Measurements from ENCODE around the gene C20orf141.

The C20orf141 gene

DNA sequence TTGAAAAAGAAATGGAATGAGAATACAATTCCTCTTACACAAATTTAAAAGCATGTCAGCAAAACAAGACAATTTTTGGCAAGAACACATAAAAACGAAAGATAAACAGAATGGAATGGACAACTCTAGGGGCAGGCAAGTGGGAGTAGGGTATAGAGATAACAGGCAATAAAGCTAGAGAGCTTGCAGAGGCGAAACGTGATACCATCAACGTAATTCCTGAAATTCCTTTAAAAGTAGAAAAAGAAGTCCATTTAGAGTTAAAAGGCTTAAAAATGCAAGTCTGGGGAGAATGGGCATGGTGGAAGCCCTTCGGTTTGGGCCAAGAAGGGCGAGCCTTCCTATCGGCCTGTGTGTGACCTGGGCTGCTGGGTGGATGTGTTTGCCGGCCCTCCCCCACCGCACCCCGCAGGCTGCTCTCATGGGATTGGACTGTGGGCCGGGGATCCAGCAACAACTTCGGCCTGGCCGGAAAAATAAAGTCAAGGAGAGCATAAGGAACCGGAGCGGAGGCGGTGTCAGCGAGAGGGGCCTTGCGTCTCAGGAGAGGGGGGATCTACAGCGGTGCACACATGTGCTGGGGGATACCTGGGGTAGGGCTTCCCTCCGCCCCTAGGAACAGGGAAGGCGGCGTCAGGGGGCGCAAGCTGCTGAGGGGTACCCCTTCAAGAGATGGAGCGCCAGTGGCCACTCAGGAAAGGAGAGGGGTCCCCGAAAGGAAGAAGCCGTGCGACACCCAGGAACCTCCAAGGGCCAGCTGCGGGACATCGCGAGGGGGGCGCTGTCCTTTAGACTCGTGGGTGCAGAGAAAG lies 5.5 kb downstream of the C20orf141 start:
- Histone ChIP-seq H3K79me2 (ENCODE audit: control insufficient read depth, insufficient read depth, low read length) (no peaks in the 10 kb centered on the region), H2BK5ac (ENCODE audit: low read length) (no peak overlapping the region), H3K36me3 (ENCODE audit: control insufficient read depth, insufficient read depth, low read length) (no peaks in the 10 kb centered on the region), H3K4me1 (ENCODE audit: control insufficient read depth, low read depth, low read length) (no peaks in the 10 kb centered on the region), H3K4me2 (ENCODE audit: low read length) (peak overlapping the region; percentile 2), H3K27ac (ENCODE audit: low read depth, low read length) (no peak overlapping the region), H3K23ac (ENCODE audit: low read length) (no peak overlapping the region), H3K4me3 (ENCODE audit: low read length) (no peak overlapping the region), H2AK5ac (ENCODE audit: low read length) (no peak overlapping the region), H3K27me3 (ENCODE audit: insufficient read depth, low read length, poor library complexity) (peaks cover 15% of the 10 kb centered on the region), H4K5ac (ENCODE audit: low read length) (no peak overlapping the region), H3K18ac (ENCODE audit: low read length) (no peak overlapping the region), H3K9ac (ENCODE audit: low read length) (no peak overlapping the region), H2BK120ac (ENCODE audit: low read depth, low read length) (no peak overlapping the region), H3K56ac (ENCODE audit: low read length) (no peak overlapping the region), H4K8ac (ENCODE audit: low read depth, low read length) (no peak overlapping the region), H2BK15ac (replicated peaks; ENCODE audit: low read depth) (no peak overlapping the region), H3K79me1 (ENCODE audit: low read length) (no peaks in the 10 kb centered on the region), H3K4ac (ENCODE audit: low read depth, low read length) (no peak overlapping the region)
- WGBS (ENCODE audit: extremely low coverage, insufficient coverage, low lambda C conversion rate): no CpG with 5 or more reads among the region's 32 CpGs
- peak; percentile 59 for DNase-seq

DNA sequence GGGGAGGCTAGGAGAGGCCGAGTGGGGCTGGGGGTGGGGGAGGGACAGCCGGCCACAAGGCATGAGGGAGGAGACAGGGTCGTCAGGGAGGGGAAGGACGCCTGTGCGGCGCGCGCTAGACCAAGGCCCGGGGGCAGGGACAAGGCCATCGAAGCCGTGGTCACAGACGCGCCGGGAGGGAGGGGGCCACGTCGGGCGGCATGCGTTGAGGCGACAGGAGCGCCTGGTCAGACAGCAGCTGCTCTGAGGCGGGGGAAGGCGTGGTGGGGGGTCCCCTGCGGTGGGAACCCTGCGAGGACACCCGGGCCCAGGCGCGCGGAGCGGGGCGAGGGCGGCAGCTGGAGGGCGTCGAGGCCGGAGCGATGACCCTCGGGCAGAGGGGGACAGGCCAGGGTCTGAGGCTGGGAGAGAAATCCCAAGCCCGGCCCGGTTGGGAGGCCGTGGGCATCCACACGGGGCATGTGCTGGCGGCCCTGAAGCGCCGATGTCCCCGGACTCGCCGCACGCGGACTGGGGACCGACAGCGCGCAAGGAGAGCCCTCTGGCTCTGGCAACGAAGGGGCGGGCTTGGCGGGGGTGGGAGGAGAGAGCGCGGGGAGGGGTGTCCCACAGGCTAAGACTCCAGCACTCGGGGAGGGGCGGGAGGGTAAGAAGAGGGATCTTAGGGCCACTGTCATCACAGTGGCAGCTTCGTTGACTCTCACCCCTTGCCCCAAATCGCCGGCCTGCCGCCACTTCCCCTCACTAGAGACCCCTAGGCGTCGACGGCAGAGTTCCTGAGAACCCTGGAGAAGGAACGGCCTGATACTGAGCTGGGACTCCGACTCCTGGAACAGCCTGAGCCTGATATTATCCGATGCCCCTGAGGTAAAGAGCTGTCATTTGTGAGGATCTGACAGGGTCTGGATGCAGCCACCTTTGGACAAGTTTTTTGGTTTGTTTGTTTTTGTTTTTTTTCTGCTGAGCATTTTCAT lies 6.4 kb downstream of the C20orf141 start:
- Histone ChIP-seq H3K23ac (ENCODE audit: low read length) (no peak overlapping the region), H2BK15ac (replicated peaks; ENCODE audit: low read depth) (no peak overlapping the region), H3K4me2 (ENCODE audit: low read length) (no peak overlapping the region), H3K79me1 (ENCODE audit: low read length) (no peaks in the 10 kb centered on the region), H3K18ac (ENCODE audit: low read length) (no peak overlapping the region), H4K8ac (ENCODE audit: low read depth, low read length) (no peak overlapping the region), H2BK120ac (ENCODE audit: low read depth, low read length) (no peak overlapping the region), H3K36me3 (ENCODE audit: control insufficient read depth, insufficient read depth, low read length) (no peaks in the 10 kb centered on the region), H3K56ac (ENCODE audit: low read length) (no peak overlapping the region), H3K9ac (ENCODE audit: low read length) (no peak overlapping the region), H3K4me1 (ENCODE audit: control insufficient read depth, low read depth, low read length) (no peaks in the 10 kb centered on the region), H3K79me2 (ENCODE audit: control insufficient read depth, insufficient read depth, low read length) (no peaks in the 10 kb centered on the region), H2AK5ac (ENCODE audit: low read length) (no peak overlapping the region), H2BK5ac (ENCODE audit: low read length) (no peak overlapping the region), H3K4ac (ENCODE audit: low read depth, low read length) (no peak overlapping the region), H3K27ac (ENCODE audit: low read depth, low read length) (no peak overlapping the region), H3K4me3 (ENCODE audit: low read length) (no peak overlapping the region), H4K5ac (ENCODE audit: low read length) (no peak overlapping the region), H3K27me3 (ENCODE audit: insufficient read depth, low read length, poor library complexity) (peaks cover 15% of the 10 kb centered on the region)
- WGBS (ENCODE audit: extremely low coverage, insufficient coverage, low lambda C conversion rate): no CpG with 5 or more reads among the region's 68 CpGs
- DNase-seq: peak; percentile 39

DNA sequence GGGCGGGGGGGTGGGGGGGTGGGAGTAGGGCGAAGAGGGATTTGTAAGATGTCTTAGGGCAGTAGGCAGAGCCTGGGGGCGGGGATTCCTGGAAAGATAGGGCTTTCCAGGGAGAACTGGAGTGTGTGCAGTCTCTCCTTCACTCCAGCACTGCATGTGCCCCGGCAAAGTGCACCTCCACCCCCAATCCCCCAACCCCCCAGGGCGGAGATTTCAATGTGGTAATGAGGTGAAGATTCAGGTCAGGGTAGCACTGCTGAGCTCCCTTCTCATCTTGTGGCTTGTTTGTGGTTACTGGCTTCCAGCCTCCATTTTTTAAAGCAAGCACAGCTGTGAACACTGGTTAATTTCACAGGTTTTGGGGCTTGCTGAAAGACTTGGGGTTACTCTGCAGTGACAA lies 7.3 kb downstream of the C20orf141 start:
- no peak overlapping the region for H3K4ac ChIP-seq (ENCODE audit: low read depth, low read length)
- no peaks in the 10 kb centered on the region for H3K36me3 ChIP-seq (ENCODE audit: control insufficient read depth, insufficient read depth, low read length)
- H3K27me3 ChIP-seq (ENCODE audit: insufficient read depth, low read length, poor library complexity): peaks cover 15% of the 10 kb centered on the region

DNA sequence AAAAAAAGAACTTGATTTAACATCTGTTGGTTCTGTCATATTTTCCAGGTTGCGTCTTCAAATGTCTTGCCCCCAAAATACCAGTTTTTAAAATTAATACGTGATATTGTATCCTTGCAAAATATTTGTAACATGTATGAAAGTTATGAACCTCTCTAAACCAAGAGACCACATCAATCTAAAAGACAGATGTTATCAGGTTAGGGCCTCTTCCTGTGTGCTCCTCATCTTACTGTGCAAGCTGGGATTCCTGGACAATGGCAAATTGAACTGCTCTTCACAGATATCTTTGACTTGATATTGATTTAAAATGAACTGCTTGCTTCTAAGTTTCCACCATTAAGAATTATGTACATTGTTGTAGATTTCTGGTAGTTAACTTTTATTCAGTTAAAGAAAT lies 11.0 kb downstream of the C20orf141 start:
- H3K4me1 ChIP-seq (ENCODE audit: control insufficient read depth, low read depth, low read length): no peaks in the 10 kb centered on the region
- H3K27ac ChIP-seq (ENCODE audit: low read depth, low read length): no peak overlapping the region
- H3K4me2 ChIP-seq (ENCODE audit: low read length): no peak overlapping the region
- H3K4me3 ChIP-seq (ENCODE audit: low read length): no peak overlapping the region
- H3K79me1 ChIP-seq (ENCODE audit: low read length): no peaks in the 10 kb centered on the region
- no peak overlapping the region for H3K23ac ChIP-seq (ENCODE audit: low read length)
- H3K4ac ChIP-seq (ENCODE audit: low read depth, low read length): no peak overlapping the region
- no CpG with 5 or more reads among the region's 2 CpGs for WGBS (ENCODE audit: extremely low coverage, insufficient coverage, low lambda C conversion rate)
- H4K5ac ChIP-seq (ENCODE audit: low read length): no peak overlapping the region
- H3K79me2 ChIP-seq (ENCODE audit: control insufficient read depth, insufficient read depth, low read length): no peaks in the 10 kb centered on the region
- no peak overlapping the region for H2AK5ac ChIP-seq (ENCODE audit: low read length)
- no peak for DNase-seq
- H2BK15ac ChIP-seq (replicated peaks; ENCODE audit: low read depth): no peak overlapping the region
- H2BK5ac ChIP-seq (ENCODE audit: low read length): no peak overlapping the region
- H3K27me3 ChIP-seq (ENCODE audit: insufficient read depth, low read length, poor library complexity): peaks cover 10% of the 10 kb centered on the region
- H2BK120ac ChIP-seq (ENCODE audit: low read depth, low read length): no peak overlapping the region
- H3K56ac ChIP-seq (ENCODE audit: low read length): no peak overlapping the region
- H4K8ac ChIP-seq (ENCODE audit: low read depth, low read length): no peak overlapping the region
- no peak overlapping the region for H3K18ac ChIP-seq (ENCODE audit: low read length)
- no peak overlapping the region for H3K9ac ChIP-seq (ENCODE audit: low read length)
- no peaks in the 10 kb centered on the region for H3K36me3 ChIP-seq (ENCODE audit: control insufficient read depth, insufficient read depth, low read length)

More for the DNA sequence above, 7.3 kb downstream of the C20orf141 start:
- Histone ChIP-seq H2AK5ac (ENCODE audit: low read length) (no peak overlapping the region), H3K4me2 (ENCODE audit: low read length) (no peak overlapping the region), H3K4me3 (ENCODE audit: low read length) (no peak overlapping the region), H2BK120ac (ENCODE audit: low read depth, low read length) (no peak overlapping the region), H3K9ac (ENCODE audit: low read length) (no peak overlapping the region), H4K5ac (ENCODE audit: low read length) (no peak overlapping the region), H2BK5ac (ENCODE audit: low read length) (no peak overlapping the region), H2BK15ac (replicated peaks; ENCODE audit: low read depth) (no peak overlapping the region), H3K23ac (ENCODE audit: low read length) (no peak overlapping the region), H4K8ac (ENCODE audit: low read depth, low read length) (no peak overlapping the region), H3K27ac (ENCODE audit: low read depth, low read length) (no peak overlapping the region), H3K56ac (ENCODE audit: low read length) (no peak overlapping the region), H3K79me2 (ENCODE audit: control insufficient read depth, insufficient read depth, low read length) (no peaks in the 10 kb centered on the region), H3K4me1 (ENCODE audit: control insufficient read depth, low read depth, low read length) (no peaks in the 10 kb centered on the region), H3K79me1 (ENCODE audit: low read length) (no peaks in the 10 kb centered on the region), H3K18ac (ENCODE audit: low read length) (no peak overlapping the region)
- DNase-seq: no peak
- WGBS (ENCODE audit: extremely low coverage, insufficient coverage, low lambda C conversion rate): no CpG with 5 or more reads among the region's 5 CpGs

DNA sequence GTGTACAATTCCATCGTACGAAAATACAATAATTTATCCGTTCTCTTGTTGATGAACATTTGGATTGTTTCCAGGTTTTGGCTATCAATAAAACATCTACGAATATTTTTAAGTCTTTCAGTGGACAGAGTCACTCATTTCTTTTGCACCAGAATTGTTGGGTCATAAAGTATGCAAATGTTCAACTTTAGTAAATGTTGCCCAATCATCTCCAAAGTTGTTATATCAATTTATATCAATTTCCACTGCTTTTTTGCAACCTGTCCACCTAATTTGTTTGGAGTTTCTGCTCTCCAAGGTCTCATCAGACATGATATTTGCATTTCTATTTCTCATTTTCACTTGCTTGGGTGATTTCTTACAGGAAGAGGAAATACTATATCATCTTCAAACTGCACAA lies 11.9 kb downstream of the C20orf141 start:
- Histone ChIP-seq H4K8ac (ENCODE audit: low read depth, low read length) (no peak overlapping the region), H3K4me2 (ENCODE audit: low read length) (no peak overlapping the region), H3K27ac (ENCODE audit: low read depth, low read length) (no peak overlapping the region), H3K4me1 (ENCODE audit: control insufficient read depth, low read depth, low read length) (no peaks in the 10 kb centered on the region), H2BK120ac (ENCODE audit: low read depth, low read length) (no peak overlapping the region), H3K79me2 (ENCODE audit: control insufficient read depth, insufficient read depth, low read length) (no peaks in the 10 kb centered on the region), H3K27me3 (ENCODE audit: insufficient read depth, low read length, poor library complexity) (peaks cover 5% of the 10 kb centered on the region), H3K23ac (ENCODE audit: low read length) (no peak overlapping the region), H3K79me1 (ENCODE audit: low read length) (no peaks in the 10 kb centered on the region), H4K5ac (ENCODE audit: low read length) (no peak overlapping the region), H2AK5ac (ENCODE audit: low read length) (no peak overlapping the region), H3K36me3 (ENCODE audit: control insufficient read depth, insufficient read depth, low read length) (no peaks in the 10 kb centered on the region), H3K56ac (ENCODE audit: low read length) (no peak overlapping the region), H3K4me3 (ENCODE audit: low read length) (no peak overlapping the region), H2BK15ac (replicated peaks; ENCODE audit: low read depth) (no peak overlapping the region), H3K4ac (ENCODE audit: low read depth, low read length) (no peak overlapping the region), H3K9ac (ENCODE audit: low read length) (no peak overlapping the region), H3K18ac (ENCODE audit: low read length) (no peak overlapping the region), H2BK5ac (ENCODE audit: low read length) (no peak overlapping the region)
- no peak for DNase-seq
- WGBS (ENCODE audit: extremely low coverage, insufficient coverage, low lambda C conversion rate): no CpG with 5 or more reads among the region's 4 CpGs
